Measurements from ENCODE around the gene MACROD1. TPM values are rescaled to one million over a fixed set of nuclear protein-coding genes. Genes with fewer than 3 reads are reported as not detected.

Gene MACROD1
- total and polyA plus RNA-seq, 10 of the 15 experiments (the other 5 are each of a cell fraction or from before 2014, with no cell fraction given), result 1.2 to 22.7 (median 11.3) TPM; not detected in 1

- TF ChIP-seq CBX5 (IDR thresholded peaks at IDR 0.05; ENCODE audit: low read depth) (no peak), ELK1 (IDR thresholded peaks at IDR 0.05; ENCODE audit: low read depth, low read length) (no peak), BCL11A (IDR thresholded peaks at IDR 0.05; ENCODE audit: low read depth, low read length) (no peak), SRF (IDR thresholded peaks at IDR 0.05; ENCODE audit: low read depth in 2 of 2, low read length in 2 of 2) (no peak)
Observed at GRCh38 chr11:64201543-64201942, 35.6 kb upstream of the MACROD1 start (continued).

- CTCF ChIA-PET, result interaction anchor here (1.6 kb wide), 1 partner anchor 102 kb away, joined by 5 read pairs; the partner anchor contains the start of gene CATSPERZ
- no peaks in the 10 kb centered on the region for H4K20me1 ChIP-seq (ENCODE audit: control insufficient read depth, insufficient read depth)
- H3K36me3 ChIP-seq (ENCODE audit: control insufficient read depth in 2 of 2, insufficient read depth in 2 of 2, low read length in 1 of 2), result peaks cover 46 to 51% of the 10 kb centered on the region in 2 experiments
- ATAC-seq (no peak), DNase-seq (ENCODE audit: low read depth, low spot score) (no peak), FAIRE-seq (no peak)
- RAD21 ChIA-PET (ENCODE audit: unreplicated experiment), result no interaction called here
- H3K4me3 ChIP-seq, result no peak overlapping the region
- no TSS peak for BruUV-seq (replicated peaks)
- H3K4me2 ChIP-seq (ENCODE audit: control insufficient read depth, insufficient read depth), result no peak overlapping the region
- H3K79me2 ChIP-seq (ENCODE audit: control insufficient read depth, insufficient read depth, low read length), result no peaks in the 10 kb centered on the region
- no peak overlapping the region for H3K27ac ChIP-seq (ENCODE audit: control insufficient read depth, insufficient read depth)
- SMC1A ChIA-PET (ENCODE audit: uncharacterized antibody, unreplicated experiment), result interaction anchor here (0.6 to 1.5 kb wide), 2 partner anchors 8 to 342 kb away, joined by 3 to 5 read pairs; partner anchors contain the start of gene FERMT3
- no peaks in the 10 kb centered on the region for H3K9me3 ChIP-seq (replicated peaks; ENCODE audit: control insufficient read depth, insufficient read depth, low read length)
- intact Hi-C loops (cut with micrococcal nuclease; ENCODE audit: unreplicated experiment) (no loop called here), in situ Hi-C loops (cut with MboI) (no loop called here)
- H3K27me3 ChIP-seq (replicated peaks in 1 of 2; ENCODE audit: control insufficient read depth in 2 of 2, insufficient read depth in 2 of 2, low read length in 1 of 2), result no peaks in the 10 kb centered on the region
- no peak overlapping the region for H2AFZ ChIP-seq (ENCODE audit: control insufficient read depth, low read depth, low read length)
- no peak overlapping the region for H3K9ac ChIP-seq (ENCODE audit: control insufficient read depth, insufficient read depth, low read length)
- no peak for TF ChIP-seq SMAD5 (IDR thresholded peaks at IDR 0.05; ENCODE audit: low read depth)
- no peak for TF ChIP-seq IKZF2 (IDR thresholded peaks at IDR 0.05)
- no peak for TF ChIP-seq RAD21 (IDR thresholded peaks at IDR 0.05; ENCODE audit: insufficient read depth, low read depth, low read length)
- no peak for TF ChIP-seq SRF (IDR thresholded peaks at IDR 0.05; ENCODE audit: low read depth in 2 of 2, low read length in 2 of 2)
- no peak for TF ChIP-seq BACH1 (IDR thresholded peaks at IDR 0.05; ENCODE audit: borderline replicate concordance)
- no peaks in the 10 kb centered on the region for H3K4me1 ChIP-seq (ENCODE audit: control insufficient read depth, insufficient read depth, low read length)
- POLR2A ChIA-PET, result no interaction called here
- WGBS (ENCODE audit: insufficient coverage, insufficient replicate concordance, low lambda C conversion rate, missing lambda C conversion rate), result 100% methylated on average over 2 of the region's 2 CpGs
Observed at GRCh38 chr11:64198511-64198910, 32.6 kb upstream of the MACROD1 start.

Data from GM12878 (cell line).